OCI-M1 (cell line): ENCODE results near the gene ZNF778.

ENCODE experiments used
- DNase-seq: peaks from one replicate; lab custom pipeline; 2025; lab: John Stamatoyannopoulos, UW

ZNF778 gene

DNA sequence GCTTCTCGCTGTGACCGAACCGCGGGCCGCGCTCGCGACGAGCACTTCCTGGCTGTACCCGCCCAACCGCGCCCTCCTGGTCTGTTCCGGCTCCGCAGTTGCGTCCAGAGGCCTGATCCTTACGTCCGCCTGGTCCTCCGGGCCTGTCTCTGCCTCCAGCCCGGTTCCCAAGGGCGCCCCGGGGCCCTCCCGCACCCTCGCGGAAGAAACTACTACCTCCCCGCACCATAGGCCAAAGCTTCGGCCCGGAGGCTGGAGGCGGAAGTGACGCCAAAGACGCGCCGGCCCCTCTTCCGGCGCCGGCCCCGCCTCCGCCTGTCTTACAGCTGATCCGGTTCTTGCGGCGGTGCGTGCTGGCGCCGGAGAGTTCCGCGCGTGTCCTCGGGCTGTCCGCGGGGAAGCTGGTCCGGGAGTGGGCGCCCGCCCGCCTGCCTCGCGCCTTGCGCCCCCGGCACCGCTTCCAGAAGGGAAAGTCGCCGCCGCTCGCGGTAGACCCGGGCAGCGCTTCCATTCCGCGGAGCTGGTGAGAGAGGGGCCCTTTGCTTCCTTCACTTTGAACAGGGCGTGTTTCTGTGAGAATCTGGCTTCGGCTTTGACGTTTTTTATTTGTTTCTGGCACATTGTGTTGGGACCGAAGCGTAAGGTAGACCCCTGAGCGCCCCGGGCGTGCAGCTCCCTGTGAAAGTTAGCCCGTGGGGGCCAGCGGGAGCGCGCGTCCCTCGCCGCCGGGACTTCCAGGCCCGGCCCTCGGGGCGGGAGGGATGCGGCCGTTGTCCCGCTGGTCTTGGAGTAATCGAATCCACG, at the start of gene ZNF778:
TSS of gene ZNF778 (plus strand) at position 316 of the 804 bp plus-strand sequence. CDS start 3,425 bp downstream, outside the sequence.
- DNase-seq, result peak; percentile 92

GRCh38 chr16:89168381-89169189, 48.9 kb upstream of the ZNF778 start:
- DNase-seq, result no peak

- DNase-seq, result no peak
Measured at GRCh38 chr16:89169778-89170177, 47.7 kb upstream of the ZNF778 start.

GRCh38 chr16:89170346-89171215, 46.9 kb upstream of the ZNF778 start:
- DNase-seq, result peak; percentile 31

DNA sequence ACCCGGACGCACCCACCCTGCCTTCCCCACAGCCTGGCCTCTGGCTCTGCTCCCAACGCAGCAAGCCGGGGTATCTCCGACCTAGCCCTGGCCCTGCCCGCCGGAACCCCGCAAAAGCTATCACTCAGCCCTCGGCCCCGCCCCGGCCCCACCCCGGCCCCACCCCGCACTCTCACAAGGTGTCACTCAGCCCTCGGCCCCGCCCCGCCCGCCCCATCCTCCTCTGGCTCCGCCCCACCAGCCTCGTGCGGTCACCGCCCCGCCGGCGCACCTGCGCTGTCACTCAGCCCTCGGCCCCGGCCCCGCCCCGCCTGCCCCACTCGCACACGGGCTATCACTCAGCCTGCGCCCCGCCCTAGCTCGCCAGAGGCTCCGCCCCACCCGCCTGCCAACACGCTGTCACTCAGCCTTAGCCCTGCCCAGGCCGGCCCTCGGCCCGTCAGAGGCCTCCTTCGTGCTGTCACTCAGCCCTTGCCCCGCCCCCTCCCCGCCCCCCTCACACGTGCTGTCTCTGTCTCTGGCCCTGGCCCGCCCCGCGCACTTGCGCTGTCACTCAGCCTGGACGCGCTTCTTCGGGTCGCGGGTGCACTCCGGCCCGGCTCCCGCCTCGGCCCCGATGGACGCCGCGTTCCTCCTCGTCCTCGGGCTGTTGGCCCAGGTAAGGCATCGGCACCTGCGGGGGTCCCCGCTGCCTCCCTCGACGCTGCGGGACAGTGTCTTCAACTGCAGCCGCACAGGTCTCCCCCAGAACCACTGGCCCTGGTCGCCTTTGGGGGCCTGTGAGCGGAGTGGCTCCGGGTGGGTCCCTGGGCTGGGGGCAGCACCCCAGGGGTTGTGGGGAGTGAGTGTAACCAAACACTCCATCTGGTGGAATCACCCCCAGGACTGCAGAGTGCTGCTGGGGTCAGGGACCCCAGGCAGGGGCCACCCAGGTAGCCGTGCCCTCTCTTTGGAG, 46.0 kb upstream of the ZNF778 start, which contains the start of gene CDH15:
TSS of gene CDH15 (plus strand) at position 533 of the 955 bp plus-strand sequence. CDS start at position 617, 84 bp downstream.
- peak; percentile 98 for DNase-seq

DNA sequence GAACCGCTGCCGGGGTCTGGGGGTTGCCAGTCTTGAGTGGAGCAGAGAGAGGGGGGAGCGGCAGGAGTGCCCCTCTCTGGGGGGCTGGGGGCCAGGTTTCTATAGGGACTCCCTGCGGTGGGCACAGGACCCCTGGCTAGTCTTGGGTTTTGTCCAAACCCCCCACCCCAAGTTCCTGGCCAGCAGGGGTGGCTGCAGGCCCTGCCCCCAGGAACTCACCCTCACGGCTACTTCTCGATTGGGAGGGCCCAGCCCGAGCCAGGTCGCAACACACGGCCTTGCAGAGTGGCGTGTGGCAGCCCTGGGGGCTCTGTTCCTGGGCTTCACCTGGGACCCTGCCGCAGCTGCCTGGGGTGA, 45.4 kb upstream of the ZNF778 start:
- no peak for DNase-seq

DNA sequence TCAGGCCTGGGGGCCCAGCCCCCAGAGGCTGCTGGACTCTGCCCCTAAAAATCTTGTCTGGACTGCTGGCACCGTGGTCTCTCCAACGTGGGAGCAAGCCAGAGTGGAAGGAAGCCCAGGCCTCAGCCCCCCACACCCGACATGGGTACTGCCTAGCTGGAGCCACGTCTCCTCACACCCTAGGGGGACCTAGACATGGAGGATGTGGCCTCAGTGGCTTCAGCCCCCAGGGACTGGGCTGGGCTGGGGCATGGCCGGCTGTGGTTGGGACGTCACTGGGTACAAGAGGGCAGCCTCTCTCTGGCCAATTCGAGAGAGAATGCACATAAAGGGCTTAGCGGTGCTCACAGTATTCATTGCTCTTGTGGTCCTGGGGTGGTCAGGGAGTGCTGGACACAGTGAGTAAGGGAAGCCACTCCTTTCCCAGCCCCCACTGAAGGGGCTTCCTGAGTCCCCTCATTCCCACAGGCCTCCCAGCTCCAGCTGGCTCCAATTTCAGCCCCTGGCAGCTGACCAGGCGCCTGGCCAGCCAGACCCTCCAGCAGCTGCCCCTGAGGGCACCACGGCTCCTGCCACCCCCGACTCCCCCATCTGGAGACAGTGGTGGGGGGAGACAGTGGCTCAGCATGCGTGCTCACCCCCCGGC, 44.9 kb upstream of the ZNF778 start:
- no peak for DNase-seq

DNA sequence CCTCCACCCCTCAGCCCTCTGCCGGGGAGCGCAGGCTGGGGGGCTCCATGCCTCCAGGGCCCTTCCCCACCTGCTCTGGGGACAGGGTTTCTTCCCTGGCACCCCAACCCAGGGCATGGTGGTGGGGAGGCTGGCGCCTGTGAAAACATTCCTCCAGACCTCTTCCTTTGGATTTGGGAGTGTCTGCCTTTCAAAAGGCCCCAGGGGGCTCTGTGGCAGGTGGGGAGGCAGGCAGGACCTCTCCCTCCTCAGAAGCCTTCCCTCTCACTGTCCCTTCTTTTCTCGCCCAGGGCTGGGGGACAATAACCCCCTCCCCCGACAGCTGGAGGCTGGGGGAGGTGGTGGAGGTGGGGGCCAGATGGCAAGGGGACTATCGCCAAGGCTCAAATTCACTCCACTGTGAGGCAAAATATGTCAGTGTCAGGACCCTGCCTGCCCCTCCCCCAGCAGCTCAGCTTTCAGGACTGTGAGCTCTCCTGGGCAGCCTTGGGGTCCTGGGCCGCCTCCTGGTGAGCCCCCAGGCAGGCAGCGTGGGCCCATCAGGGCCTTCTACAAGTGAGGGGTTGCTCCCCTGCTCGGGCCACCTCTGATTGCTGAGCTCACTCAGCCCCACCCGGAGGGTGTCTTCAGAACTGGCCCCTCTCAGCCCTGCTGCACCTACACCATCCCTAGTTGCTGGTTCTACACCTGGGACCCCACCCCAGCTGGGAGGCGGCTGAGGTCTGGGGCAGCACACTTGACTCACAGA, 44.2 kb upstream of the ZNF778 start:
- no peak for DNase-seq

GRCh38 chr16:89174055-89174827, 43.3 kb upstream of the ZNF778 start:
- DNase-seq, result no peak

DNA sequence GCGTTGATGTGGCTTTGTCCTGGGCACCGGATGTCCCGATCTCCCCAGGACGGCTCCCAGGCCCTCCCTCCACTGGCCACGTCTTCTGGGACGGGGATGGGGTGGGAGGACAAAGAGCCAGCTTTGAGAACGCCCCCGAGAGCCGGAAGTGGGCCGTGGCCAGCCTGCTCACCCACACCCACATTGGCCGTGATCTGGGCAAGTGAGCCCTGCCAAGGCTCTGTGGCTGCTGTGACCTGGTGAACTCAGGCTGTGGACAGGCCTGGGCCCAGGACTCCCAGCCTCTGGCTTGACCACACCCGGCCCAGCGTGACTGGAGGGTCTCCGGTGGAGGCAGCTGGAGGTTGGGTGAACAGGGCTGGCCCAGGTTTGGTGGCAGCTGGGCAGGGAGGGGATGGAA, 42.6 kb upstream of the ZNF778 start:
- DNase-seq, result no peak

GRCh38 chr16:89175280-89176146, 42.0 kb upstream of the ZNF778 start:
- DNase-seq, result peak; percentile 14

GRCh38 chr16:89176147-89176690, 41.3 kb upstream of the ZNF778 start:
- DNase-seq, result no peak

GRCh38 chr16:89176717-89177116, 40.8 kb upstream of the ZNF778 start:
- no peak for DNase-seq

GRCh38 chr16:89177501-89177900, 40.0 kb upstream of the ZNF778 start:
- no peak for DNase-seq

GRCh38 chr16:89178453-89179147, 38.9 kb upstream of the ZNF778 start:
- DNase-seq, result no peak

- DNase-seq, result no peak
Measured at GRCh38 chr16:89179148-89179484, 38.4 kb upstream of the ZNF778 start.

DNA sequence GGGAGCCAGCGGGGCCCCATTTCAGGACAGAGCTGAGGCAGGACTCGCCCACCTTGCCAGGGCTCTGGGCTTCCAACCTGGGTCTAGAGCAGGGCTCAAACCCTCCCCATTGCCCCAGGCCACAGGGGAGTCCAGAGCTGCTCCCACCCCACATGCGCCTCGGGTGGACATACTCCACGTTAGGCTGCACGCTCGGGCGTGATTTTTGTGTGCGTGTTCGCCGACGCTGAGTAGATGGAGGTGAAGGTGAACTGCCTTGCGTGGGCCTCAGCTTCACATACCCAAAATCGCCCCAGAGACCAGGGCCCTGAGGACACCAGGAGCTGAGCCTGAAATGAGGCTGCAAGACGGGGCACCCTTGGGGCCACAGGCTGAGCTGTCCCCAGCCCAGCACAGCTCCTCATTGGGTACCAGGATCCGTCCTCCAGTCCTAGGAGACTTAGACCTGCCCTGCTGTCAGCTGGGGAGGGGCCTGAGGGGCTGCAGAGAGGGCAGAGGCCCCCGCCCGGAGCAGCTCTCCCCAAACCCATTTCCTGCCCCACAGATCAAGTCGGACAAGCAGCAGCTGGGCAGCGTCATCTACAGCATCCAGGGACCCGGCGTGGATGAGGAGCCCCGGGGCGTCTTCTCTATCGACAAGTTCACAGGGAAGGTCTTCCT, 37.7 kb upstream of the ZNF778 start:
- DNase-seq, result no peak
